GM12875 (cell line): ENCODE data around the gene ABHD12B.
A peak's percentile ranks its signal among the peaks of the same experiment; 100 is the strongest.

Experiments used
- H3K4me3 ChIP-seq: one replicate; pipeline ENCODE4 v1.5.1; 2011; ENCODE audit warnings: low read depth, low read length, control low read depth
- CTCF ChIP-seq: IDR thresholded peaks from 2 replicates; pipeline ENCODE4 v1.5.1; 2011; ENCODE audit warnings: low read depth, mild to moderate bottlenecking, control low read depth, inconsistent platforms, low read length, moderate library complexity, borderline replicate concordance; ENCODE audit not compliant: insufficient read depth

Gene ABHD12B

GRCh38 chr14:50944647-50945413 lies 73.0 kb downstream of the ABHD12B start:
- no peak for TF ChIP-seq CTCF
- H3K4me3 ChIP-seq, result peak overlapping the region; percentile 57

- no peak for TF ChIP-seq CTCF
- no peak overlapping the region for H3K4me3 ChIP-seq
Measured at GRCh38 chr14:50946234-50946935, 74.5 kb downstream of the ABHD12B start.

- H3K4me3 ChIP-seq, result no peak overlapping the region
- TF ChIP-seq CTCF, result no peak
Measured at GRCh38 chr14:50947446-50947845, 75.6 kb downstream of the ABHD12B start.

GRCh38 chr14:50948205-50948604 lies 76.4 kb downstream of the ABHD12B start:
- no peak overlapping the region for H3K4me3 ChIP-seq
- TF ChIP-seq CTCF, result no peak

- no peak overlapping the region for H3K4me3 ChIP-seq
- TF ChIP-seq CTCF, result no peak
Measured at GRCh38 chr14:50951032-50951431, 79.2 kb downstream of the ABHD12B start.

- TF ChIP-seq CTCF, result no peak
- H3K4me3 ChIP-seq, result no peak overlapping the region
Measured at GRCh38 chr14:50953502-50953901, 81.6 kb downstream of the ABHD12B start.
